ENCODE data around the gene SLC1A3. TPM values are rescaled to one million over a fixed set of nuclear protein-coding genes. Genes with fewer than 3 reads are reported as not detected.

Gene SLC1A3
- total RNA-seq, 1 experiment from 2014 or later, result 9.6 TPM

GRCh38 chr5:36611520-36612274 lies 5.3 kb downstream of the SLC1A3 start:
- POLR2A ChIA-PET, result interaction anchor here (2.6 kb wide), 1 partner anchor 46 kb away, joined by 10 read pairs; no protein-coding TSS in a partner anchor
- no peaks in the 10 kb centered on the region for H3K27me3 Mint-ChIP-seq (ENCODE audit: insufficient read depth, unreplicated experiment)
- intact Hi-C loops (cut with micrococcal nuclease), result no loop called here
- no peak for DNase-seq (ENCODE audit: unreplicated experiment)
- no peaks in the 10 kb centered on the region for H3K36me3 Mint-ChIP-seq (ENCODE audit: insufficient read depth, unreplicated experiment)
- no peak for TF ChIP-seq CTCF (IDR thresholded peaks at IDR 0.05; ENCODE audit: unreplicated experiment)
- H3K4me3 Mint-ChIP-seq (ENCODE audit: unreplicated experiment), result no peak overlapping the region
- H3K9me3 Mint-ChIP-seq (ENCODE audit: unreplicated experiment), result no peaks in the 10 kb centered on the region
- CTCF ChIA-PET, result interaction anchor here (0.6 to 3.3 kb wide), 2 partner anchors 85 to 262 kb away, joined by 3 to 12 read pairs; no protein-coding TSS in a partner anchor
- no peak overlapping the region for H3K27ac Mint-ChIP-seq (ENCODE audit: low read depth, unreplicated experiment)
- no TSS peak for BruUV-seq (replicated peaks)
- peaks cover 9% of the 10 kb centered on the region for H3K4me1 Mint-ChIP-seq (ENCODE audit: insufficient read depth, unreplicated experiment)

- Mint-ChIP-seq H3K27me3 (ENCODE audit: insufficient read depth, unreplicated experiment) (no peaks in the 10 kb centered on the region), H3K36me3 (ENCODE audit: insufficient read depth, unreplicated experiment) (no peaks in the 10 kb centered on the region), H3K4me3 (ENCODE audit: unreplicated experiment) (no peak overlapping the region), H3K9me3 (ENCODE audit: unreplicated experiment) (no peaks in the 10 kb centered on the region), H3K27ac (ENCODE audit: low read depth, unreplicated experiment) (no peak overlapping the region), H3K4me1 (ENCODE audit: insufficient read depth, unreplicated experiment) (peaks cover 2% of the 10 kb centered on the region)
- no peak for DNase-seq (ENCODE audit: unreplicated experiment)
- CTCF ChIA-PET, result interaction anchor here (0.5 to 0.7 kb wide), 2 partner anchors 117 to 165 kb away, joined by 3 to 5 read pairs; no protein-coding TSS in a partner anchor
- intact Hi-C loops (cut with micrococcal nuclease), result no loop called here
- POLR2A ChIA-PET, result interaction anchor here (1.3 kb wide), 1 partner anchor 51 kb away, joined by 3 read pairs; no protein-coding TSS in a partner anchor
- TF ChIP-seq CTCF (IDR thresholded peaks at IDR 0.05; ENCODE audit: unreplicated experiment), result no peak
- no TSS peak for BruUV-seq (replicated peaks)
These were observed 6.8 kb downstream of the SLC1A3 start for GRCh38 chr5:36613241-36613640.

GRCh38 chr5:36613771-36614656 lies 7.6 kb downstream of the SLC1A3 start:
- H3K27me3 Mint-ChIP-seq (ENCODE audit: insufficient read depth, unreplicated experiment), result no peaks in the 10 kb centered on the region
- H3K9me3 Mint-ChIP-seq (ENCODE audit: unreplicated experiment), result no peaks in the 10 kb centered on the region
- ChIA-PET CTCF (interaction anchor here (0.5 to 0.7 kb wide), 2 partner anchors 116 to 166 kb away, joined by 3 to 5 read pairs; no protein-coding TSS in a partner anchor), POLR2A (interaction anchor here (1.3 kb wide), 1 partner anchor 51 kb away, joined by 3 read pairs; no protein-coding TSS in a partner anchor)
- no peak for TF ChIP-seq CTCF (IDR thresholded peaks at IDR 0.05; ENCODE audit: unreplicated experiment)
- no peak for DNase-seq (ENCODE audit: unreplicated experiment)
- intact Hi-C loops (cut with micrococcal nuclease), result no loop called here
- H3K27ac Mint-ChIP-seq (ENCODE audit: low read depth, unreplicated experiment), result no peak overlapping the region
- H3K4me3 Mint-ChIP-seq (ENCODE audit: unreplicated experiment), result no peak overlapping the region
- no peaks in the 10 kb centered on the region for H3K36me3 Mint-ChIP-seq (ENCODE audit: insufficient read depth, unreplicated experiment)
- no peaks in the 10 kb centered on the region for H3K4me1 Mint-ChIP-seq (ENCODE audit: insufficient read depth, unreplicated experiment)
- no TSS peak for BruUV-seq (replicated peaks)
